ENCODE results near the gene SRC. TPM values are rescaled to one million over a fixed set of nuclear protein-coding genes. Genes with fewer than 3 reads are reported as not detected.
"Not testable (repeated sequence)": the region's sequence is repeated elsewhere in the genome, so short reads cannot be mapped to it uniquely, and the experiment has no call there.

Gene SRC
- polyA plus RNA-seq, 4 donors: 48.4 to 80.3 (median 60.4) TPM

GRCh38 chr20:37361336-37361735, 15.4 kb downstream of the SRC start:
- no peak for DNase-seq (ENCODE audit: low read depth in 4 of 4, low spot score in 2 of 4)

- no peak for DNase-seq (ENCODE audit: low read depth in 4 of 4, low spot score in 2 of 4)
These were observed 16.4 kb downstream of the SRC start for GRCh38 chr20:37362231-37362792.

- DNase-seq (ENCODE audit: low read depth in 4 of 4, low spot score in 2 of 4): no peak
These were observed 16.9 kb downstream of the SRC start for GRCh38 chr20:37362821-37363220.

DNA sequence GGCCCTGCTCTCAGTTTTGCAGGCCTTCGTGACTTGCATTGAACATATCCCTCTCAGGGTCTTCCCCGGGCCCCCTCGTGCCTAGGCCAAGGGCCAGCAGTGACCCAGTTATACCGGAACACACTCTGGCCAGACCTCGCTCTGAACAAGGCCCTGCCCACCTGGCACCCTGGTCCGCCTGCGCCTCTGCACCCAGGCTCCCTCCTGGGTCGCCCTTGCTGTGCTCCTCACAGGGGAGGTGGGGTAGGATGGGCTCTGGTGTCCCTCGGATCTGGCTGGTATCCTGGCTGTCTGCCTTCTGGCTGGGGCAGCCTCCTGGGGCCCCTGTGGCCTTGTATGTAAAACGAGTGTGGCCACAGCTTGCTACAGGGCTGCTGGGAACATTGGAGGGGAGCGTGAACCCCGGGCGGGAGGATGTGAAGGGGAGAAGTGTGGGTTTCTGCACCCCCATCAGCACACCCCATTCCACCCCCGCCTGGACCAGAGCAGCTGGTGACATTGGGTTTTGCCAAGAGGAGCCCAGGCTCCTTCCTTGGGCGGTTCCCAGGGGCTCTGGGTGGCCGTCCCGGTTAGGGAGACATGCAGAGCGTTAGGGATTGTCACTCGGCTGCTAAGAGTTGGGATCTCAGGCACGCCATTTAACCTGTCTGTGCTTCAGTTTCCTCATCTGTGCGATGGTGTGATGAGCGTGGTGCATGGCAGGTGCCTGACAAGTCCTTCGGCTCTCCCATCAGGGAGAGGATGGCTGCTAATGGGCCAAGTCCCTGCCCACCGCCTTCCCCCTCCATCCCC, 17.5 kb downstream of the SRC start:
- no peak for DNase-seq (ENCODE audit: low read depth in 4 of 4, low spot score in 2 of 4)

- no peak for DNase-seq (ENCODE audit: low read depth in 4 of 4, low spot score in 2 of 4)
These were observed 18.3 kb downstream of the SRC start for GRCh38 chr20:37364013-37364926.

- no peak for DNase-seq (ENCODE audit: low read depth in 4 of 4, low spot score in 2 of 4)
These were observed 19.0 kb downstream of the SRC start for GRCh38 chr20:37364927-37365272.

DNA sequence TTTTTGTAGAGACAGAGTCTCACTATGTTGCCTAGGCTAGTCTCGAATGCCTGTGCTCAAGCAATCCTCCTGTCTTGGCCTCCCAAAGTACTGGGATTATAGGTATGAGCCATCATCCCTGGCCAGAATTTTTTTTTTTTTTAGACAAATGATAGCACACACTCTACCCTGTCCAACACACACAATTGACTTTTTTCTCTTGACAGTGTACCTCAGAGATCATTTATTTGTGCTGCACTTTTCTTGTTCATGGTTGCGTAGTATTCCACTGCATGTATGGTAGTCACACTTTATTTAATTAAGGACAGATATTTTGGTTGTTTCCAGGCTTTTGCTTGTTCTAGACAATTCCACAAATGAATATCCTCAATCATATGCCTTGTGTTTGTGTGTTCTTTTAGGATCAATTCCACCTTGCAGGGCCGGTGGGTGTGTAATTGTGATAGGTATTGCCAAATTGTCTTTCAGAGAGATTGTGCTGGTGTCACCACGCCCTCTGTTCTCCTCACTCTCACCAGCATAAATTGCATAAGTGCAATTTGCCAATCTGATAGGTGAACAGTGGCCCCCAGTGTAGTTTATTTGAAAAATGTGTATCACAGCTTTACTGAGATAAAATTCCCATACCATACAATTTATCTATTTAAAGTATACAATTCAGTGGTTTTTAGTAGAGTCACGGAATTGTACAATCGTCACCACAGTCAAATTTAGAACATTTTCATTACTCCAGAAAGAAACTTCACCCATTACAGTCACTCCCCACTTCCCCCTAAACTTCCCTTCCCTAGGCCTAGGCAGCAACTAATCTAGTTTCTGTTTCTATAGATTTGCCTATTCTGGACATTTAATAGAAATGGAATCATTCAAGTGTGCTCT, 20.1 kb downstream of the SRC start:
- DNase-seq (ENCODE audit: low read depth in 4 of 4, low spot score in 2 of 4): no peak

GRCh38 chr20:37366743-37367142, 20.8 kb downstream of the SRC start:
- DNase-seq (ENCODE audit: low read depth in 4 of 4, low spot score in 2 of 4): no peak

DNA sequence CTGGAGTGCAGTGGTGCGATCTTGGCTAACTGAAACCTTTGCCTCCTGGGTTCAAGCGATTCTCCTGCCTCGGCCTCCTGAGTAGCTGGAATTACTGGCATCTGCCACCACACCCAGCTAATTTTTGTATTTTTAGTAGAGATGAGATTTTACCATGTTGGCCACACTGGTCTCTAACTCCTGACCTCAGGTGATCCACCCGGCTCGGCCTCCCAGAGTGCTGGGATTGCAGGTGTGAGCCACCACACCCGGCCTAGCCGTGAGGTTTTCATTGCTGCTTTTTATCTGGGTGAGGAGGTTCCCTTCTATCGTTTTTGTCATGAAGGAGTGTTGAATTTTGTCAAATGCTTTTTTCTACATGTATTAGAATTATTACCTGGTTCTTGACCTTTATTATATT, 23.9 kb downstream of the SRC start:
- no peak for DNase-seq (ENCODE audit: low read depth in 4 of 4, low spot score in 2 of 4)

GRCh38 chr20:37371845-37372244, 25.9 kb downstream of the SRC start:
- not testable (repeated sequence) for DNase-seq (ENCODE audit: low read depth in 4 of 4, low spot score in 2 of 4)

DNA sequence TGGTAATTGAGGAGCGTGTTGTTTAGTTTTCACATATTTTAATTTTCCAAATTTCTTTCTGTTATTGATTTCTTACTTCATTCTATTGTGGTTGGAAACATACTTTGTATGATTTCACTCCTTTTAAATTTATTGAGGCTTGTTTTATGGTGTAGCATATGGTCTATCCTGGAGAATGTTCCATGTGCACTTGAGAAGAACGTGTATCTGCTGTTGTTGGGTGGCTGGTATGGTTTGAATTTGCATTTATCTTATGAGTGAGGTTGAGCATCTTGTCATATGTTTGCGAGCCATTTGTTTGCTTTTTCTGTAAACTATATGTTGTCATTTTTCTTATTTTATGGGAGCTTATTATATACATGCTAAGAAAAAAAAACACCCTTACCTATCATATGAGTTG, 26.5 kb downstream of the SRC start:
- DNase-seq (ENCODE audit: low read depth in 4 of 4, low spot score in 2 of 4): no peak

DNA sequence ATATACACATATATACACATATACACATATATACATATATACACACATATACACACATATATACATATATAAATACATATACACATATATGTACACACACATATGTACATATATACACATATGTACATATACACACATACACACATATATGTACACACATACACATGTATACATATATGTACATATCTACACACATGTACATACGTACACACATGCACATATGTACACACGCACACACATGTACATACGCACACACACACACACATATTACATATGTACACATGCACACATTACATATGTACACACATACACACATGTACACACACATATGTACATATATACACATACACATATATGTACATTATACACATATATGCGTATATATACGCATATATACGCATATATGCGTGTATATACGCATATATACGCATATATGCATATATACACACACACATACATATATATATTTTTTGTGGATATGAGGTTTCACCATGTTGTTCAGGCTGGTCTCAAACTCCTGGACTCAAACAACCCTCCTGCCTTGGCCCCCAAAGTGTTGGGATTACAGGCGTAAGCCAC, 27.2 kb downstream of the SRC start:
- no peak for DNase-seq (ENCODE audit: low read depth in 4 of 4, low spot score in 2 of 4)

- DNase-seq (ENCODE audit: low read depth in 4 of 4, low spot score in 2 of 4): no peak
These were observed 29.3 kb downstream of the SRC start for GRCh38 chr20:37375227-37375626.

GRCh38 chr20:37376324-37376723, 30.4 kb downstream of the SRC start:
- no peak for DNase-seq (ENCODE audit: low read depth in 4 of 4, low spot score in 2 of 4)

- no peak for DNase-seq (ENCODE audit: low read depth in 4 of 4, low spot score in 2 of 4)
These were observed 30.9 kb downstream of the SRC start for GRCh38 chr20:37376791-37377190.

DNA sequence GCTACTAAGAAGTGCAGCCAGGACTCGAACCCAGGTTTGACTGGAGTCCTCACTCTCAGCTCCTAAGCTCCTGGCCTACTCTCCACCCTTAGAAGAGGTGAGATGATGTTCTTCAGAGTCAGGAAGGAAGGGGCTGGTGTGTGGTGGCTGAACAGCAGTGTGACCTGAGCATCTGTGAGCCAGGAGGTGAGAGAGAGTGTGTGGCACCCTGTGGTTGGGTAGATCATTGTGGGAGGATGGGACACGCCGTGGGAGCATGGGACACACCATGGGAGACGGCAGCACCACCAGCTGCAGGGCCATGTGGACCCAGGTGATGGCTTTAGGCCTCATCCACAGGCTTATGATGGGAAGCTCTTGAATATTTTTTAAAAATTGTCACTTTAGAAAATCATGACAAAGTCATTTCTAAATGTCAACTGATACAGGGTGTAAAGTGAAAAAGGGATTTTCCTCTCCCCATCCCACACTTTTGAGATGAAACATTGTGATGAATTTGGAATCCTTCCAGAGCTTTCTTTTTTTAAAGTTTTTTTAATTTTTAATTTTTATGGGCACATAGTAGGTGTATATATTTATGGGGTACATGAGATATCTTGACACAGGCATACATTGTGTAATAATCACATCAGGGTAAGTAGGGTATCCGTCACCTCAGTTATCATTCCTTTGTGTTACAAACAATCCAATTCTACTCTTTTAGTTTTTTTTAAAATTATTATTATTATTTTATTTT, 31.6 kb downstream of the SRC start:
- no peak for DNase-seq (ENCODE audit: low read depth in 4 of 4, low spot score in 2 of 4)

- DNase-seq (ENCODE audit: low read depth in 4 of 4, low spot score in 2 of 4): no peak
These were observed 32.5 kb downstream of the SRC start for GRCh38 chr20:37378420-37378784.

DNA sequence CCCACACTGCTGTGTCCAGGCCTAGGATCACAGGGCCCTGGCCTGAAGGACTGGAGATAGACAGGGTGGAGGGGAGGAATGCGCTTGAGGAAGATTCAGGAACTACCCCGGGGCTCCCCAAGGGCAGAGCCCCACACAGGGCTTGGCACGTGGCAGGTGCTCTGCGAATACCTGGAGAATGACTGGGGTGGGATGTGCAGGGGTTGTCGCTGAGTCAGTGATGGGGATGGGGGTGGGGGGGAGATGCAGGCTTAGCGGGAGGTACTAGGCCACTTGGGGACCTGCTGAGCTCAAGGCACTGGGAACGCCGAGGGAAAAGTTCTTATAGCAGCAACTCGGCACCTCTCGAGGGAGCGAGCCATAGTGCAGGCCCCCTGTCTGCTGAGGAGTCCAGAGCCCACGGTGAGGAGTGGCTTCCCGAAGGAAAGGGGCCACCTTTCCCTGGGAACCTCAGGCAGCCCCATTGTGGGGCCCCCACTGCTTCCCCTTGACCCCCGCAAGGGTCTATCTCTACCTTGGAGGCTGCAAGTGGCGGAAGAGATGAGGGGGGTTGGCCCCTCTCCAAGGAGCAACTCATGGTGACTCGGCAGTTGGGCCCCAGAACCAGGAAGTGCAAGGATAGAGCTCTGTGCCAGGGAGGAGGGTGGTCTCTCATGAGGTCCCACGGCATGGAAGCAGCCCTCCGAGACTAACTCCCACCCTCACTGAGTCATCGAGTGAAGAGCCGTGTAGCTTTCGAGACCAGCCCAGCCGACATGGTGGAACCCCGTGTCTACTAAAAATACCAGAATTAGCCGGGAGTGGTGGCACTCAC, 33.1 kb downstream of the SRC start:
- no peak for DNase-seq (ENCODE audit: low read depth in 4 of 4, low spot score in 2 of 4)
